HFFc6 (cell line): ENCODE measurements around the gene ZBTB8B. TPM values are rescaled to one million over a fixed set of nuclear protein-coding genes. Genes with fewer than 3 reads are reported as not detected.

Source experiments
- DNase-seq: peaks from one replicate; pipeline ENCODE4 v3.0.0-alpha.2; 2018
- H3K27ac Mint-ChIP-seq: 2 replicates; pipeline ENCODE4 v1.8.0; 2020; ENCODE audit warnings: mild to moderate bottlenecking, mixed read lengths
- H3K27me3 Mint-ChIP-seq: 2 replicates; pipeline ENCODE4 v1.8.0; 2021; ENCODE audit warnings: mild to moderate bottlenecking, moderate library complexity, mixed read lengths; ENCODE audit not compliant: insufficient read depth
- H3K36me3 Mint-ChIP-seq: 2 replicates; pipeline ENCODE4 v1.8.0; 2021; ENCODE audit warnings: low read depth, mixed read lengths
- H3K4me1 Mint-ChIP-seq: 2 replicates; pipeline ENCODE4 v1.8.0; 2020; ENCODE audit warnings: low read depth, mixed read lengths
- H3K4me3 Mint-ChIP-seq: 2 replicates; pipeline ENCODE4 v1.8.0; 2020; ENCODE audit warnings: mild to moderate bottlenecking, moderate library complexity, mixed read lengths
- H3K9me3 Mint-ChIP-seq: 2 replicates; pipeline ENCODE4 v1.8.0; 2020; ENCODE audit warnings: mild to moderate bottlenecking, mixed read lengths
- CTCF ChIP-seq: fragments of 200-600 bp; sonication (generic); IDR thresholded peaks from 2 replicates; pipeline ENCODE4 v1.5.0; 2021; ENCODE audit warnings: antibody characterized with exemption, mild to moderate bottlenecking
- total RNA-seq, 6 experiments: library from RNA; stranded (reverse); fragmentation: NEBNext Ultra II Directional; extraction: Animal tissue kit (Norgen Biotek cat#: 25700); gene quantifications; 2 replicates in 1 of 6; 3 replicates in 5 of 6; pipeline ENCODE4 v1.2.3, GENCODE V29; 2021

ZBTB8B gene
- total RNA-seq, 6 experiments from 2014 or later = not detected

DNA sequence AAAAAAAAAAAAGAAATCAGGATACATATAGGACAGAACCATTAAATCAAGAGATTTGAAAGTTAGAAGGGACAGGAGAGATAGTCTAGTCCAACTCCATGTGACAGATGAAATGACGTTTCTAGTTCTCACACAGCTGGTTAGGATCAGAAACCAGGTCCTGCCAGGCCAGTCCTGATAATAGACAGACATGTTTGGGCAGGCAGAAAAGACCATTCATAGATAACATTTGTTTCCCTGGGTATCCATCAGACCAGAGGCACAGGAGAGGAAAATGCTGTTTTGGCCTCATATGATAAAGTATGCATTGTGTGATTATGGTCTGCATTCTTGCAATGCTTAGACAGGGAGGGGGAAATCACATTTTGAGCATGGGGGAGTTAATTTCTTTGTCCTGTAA is 29.3 kb downstream of the ZBTB8B start:
- H3K4me3 Mint-ChIP-seq = no peak overlapping the region
- no peak for TF ChIP-seq CTCF
- H3K9me3 Mint-ChIP-seq = no peaks in the 10 kb centered on the region
- peaks cover 24% of the 10 kb centered on the region for H3K4me1 Mint-ChIP-seq
- H3K27ac Mint-ChIP-seq = no peak overlapping the region
- no peaks in the 10 kb centered on the region for H3K36me3 Mint-ChIP-seq
- no peaks in the 10 kb centered on the region; the same call in 1 of the 2 replicates for H3K27me3 Mint-ChIP-seq
- no peak for DNase-seq

- no peak for DNase-seq
- Mint-ChIP-seq H3K4me3 (no peak overlapping the region), H3K9me3 (no peaks in the 10 kb centered on the region), H3K27me3 (no peaks in the 10 kb centered on the region; the same call in 1 of the 2 replicates), H3K27ac (no peak overlapping the region; the same call in 1 of the 2 replicates), H3K4me1 (peaks cover 29% of the 10 kb centered on the region), H3K36me3 (no peaks in the 10 kb centered on the region)
- TF ChIP-seq CTCF = no peak
Measured at GRCh38 chr1:32494711-32495337, 30.0 kb downstream of the ZBTB8B start.

DNA sequence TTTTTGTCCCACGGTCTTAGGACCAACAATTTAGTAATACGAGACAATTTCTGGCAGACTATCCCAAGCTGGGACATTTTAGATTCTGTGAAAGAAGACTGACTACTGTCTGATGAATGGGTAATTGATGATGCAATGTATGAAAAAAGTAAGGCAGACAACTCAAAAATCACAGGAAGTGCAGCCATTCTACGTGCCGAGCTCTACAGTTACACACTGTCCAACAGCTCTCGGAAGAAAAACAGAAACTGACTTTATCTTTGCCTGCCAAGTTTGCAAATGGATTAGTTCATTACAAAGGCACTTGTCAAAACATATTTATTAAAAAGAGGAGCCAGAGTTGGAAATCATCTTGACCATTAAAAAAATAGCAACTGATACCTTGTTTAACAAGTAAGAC is 31.3 kb downstream of the ZBTB8B start:
- Mint-ChIP-seq H3K27ac (peak overlapping the region; percentile 48; the same call in 1 of the 2 replicates), H3K27me3 (no peaks in the 10 kb centered on the region; the same call in 1 of the 2 replicates), H3K36me3 (no peaks in the 10 kb centered on the region), H3K4me1 (peaks cover 32% of the 10 kb centered on the region), H3K9me3 (no peaks in the 10 kb centered on the region), H3K4me3 (peak overlapping the region; percentile 66)
- no peak for DNase-seq
- TF ChIP-seq CTCF = no peak

GRCh38 chr1:32498751-32499150 is 33.9 kb downstream of the ZBTB8B start:
- H3K36me3 Mint-ChIP-seq = no peaks in the 10 kb centered on the region
- no peak overlapping the region for H3K27ac Mint-ChIP-seq
- no peak overlapping the region for H3K4me3 Mint-ChIP-seq
- H3K27me3 Mint-ChIP-seq = peaks cover 1% of the 10 kb centered on the region
- DNase-seq = no peak
- no peaks in the 10 kb centered on the region for H3K9me3 Mint-ChIP-seq
- peaks cover 29% of the 10 kb centered on the region for H3K4me1 Mint-ChIP-seq
- no peak for TF ChIP-seq CTCF

- Mint-ChIP-seq H3K27ac (peak overlapping the region; percentile 69), H3K4me3 (peak overlapping the region; percentile 86), H3K4me1 (peaks cover 22% of the 10 kb centered on the region), H3K9me3 (no peaks in the 10 kb centered on the region), H3K27me3 (peaks cover 1% of the 10 kb centered on the region), H3K36me3 (no peaks in the 10 kb centered on the region)
- TF ChIP-seq CTCF = 0 out of 2 replicates have a peak, but pooled peaks have one; percentile 11
- DNase-seq = peak; percentile 21
Measured at GRCh38 chr1:32500387-32501209, 35.7 kb downstream of the ZBTB8B start.
